AG08396 (cell line): Measurements from ENCODE around the gene PTBP3.
"Not testable (repeated sequence)": the region's sequence is repeated elsewhere in the genome, so short reads cannot be mapped to it uniquely, and the experiment has no call there.

Source experiments
- DNase-seq: peaks from one replicate; pipeline ENCODE4 v3.0.0; 2012; ENCODE audit warnings: low spot score, mixed read lengths

The PTBP3 gene, protein sequence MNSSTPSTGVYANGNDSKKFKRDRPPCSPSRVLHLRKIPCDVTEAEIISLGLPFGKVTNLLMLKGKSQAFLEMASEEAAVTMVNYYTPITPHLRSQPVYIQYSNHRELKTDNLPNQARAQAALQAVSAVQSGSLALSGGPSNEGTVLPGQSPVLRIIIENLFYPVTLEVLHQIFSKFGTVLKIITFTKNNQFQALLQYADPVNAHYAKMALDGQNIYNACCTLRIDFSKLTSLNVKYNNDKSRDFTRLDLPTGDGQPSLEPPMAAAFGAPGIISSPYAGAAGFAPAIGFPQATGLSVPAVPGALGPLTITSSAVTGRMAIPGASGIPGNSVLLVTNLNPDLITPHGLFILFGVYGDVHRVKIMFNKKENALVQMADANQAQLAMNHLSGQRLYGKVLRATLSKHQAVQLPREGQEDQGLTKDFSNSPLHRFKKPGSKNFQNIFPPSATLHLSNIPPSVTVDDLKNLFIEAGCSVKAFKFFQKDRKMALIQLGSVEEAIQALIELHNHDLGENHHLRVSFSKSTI

GRCh38 chr9:112332977-112333638 lies at the start of gene PTBP3:
TSS of gene PTBP3 (minus strand) at chr9:112333619. CDS start at chr9:112297865, 35,754 bp downstream.
- DNase-seq: peak; percentile 79

DNA sequence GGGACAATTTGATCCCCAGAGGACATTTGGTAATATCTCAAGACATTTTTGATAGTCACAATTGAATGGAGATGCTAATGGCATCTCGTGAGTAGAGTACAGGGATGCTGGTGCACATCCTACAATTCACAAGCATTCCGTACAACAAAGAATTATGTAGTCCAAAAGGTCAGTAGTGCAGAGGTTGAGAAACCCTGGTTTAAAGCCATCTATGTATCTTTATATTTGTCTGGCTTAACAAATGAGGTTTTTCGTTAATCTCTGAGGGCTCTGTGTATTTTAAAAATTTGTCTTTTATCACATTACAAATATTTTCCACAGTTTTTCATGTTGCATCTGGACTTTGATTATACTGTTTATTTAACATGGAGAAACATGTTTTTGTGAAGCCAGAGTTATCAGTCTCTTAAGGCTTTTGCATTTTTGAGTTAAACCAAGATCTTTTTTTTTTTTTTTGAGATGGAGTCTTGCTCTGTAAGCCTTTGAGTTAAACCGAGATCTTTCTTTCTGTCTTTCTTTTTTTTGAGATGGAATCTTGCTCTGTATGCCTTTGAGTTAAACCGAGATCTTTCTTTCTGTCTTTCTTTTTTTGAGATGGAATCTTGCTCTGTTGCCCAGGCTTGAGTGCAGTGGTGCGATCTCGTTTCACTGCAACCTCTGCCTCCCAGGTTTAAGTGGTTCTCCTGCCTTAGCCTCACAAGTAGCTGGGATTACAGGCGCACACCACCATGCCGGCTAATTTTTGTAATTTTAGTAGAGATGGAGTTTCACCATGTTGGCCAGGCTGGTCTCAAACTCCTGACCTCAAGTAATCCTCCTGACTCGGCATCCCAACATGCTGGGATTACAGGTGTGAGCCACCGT lies 49.3 kb upstream of the PTBP3 start:
- no peak for DNase-seq

DNA sequence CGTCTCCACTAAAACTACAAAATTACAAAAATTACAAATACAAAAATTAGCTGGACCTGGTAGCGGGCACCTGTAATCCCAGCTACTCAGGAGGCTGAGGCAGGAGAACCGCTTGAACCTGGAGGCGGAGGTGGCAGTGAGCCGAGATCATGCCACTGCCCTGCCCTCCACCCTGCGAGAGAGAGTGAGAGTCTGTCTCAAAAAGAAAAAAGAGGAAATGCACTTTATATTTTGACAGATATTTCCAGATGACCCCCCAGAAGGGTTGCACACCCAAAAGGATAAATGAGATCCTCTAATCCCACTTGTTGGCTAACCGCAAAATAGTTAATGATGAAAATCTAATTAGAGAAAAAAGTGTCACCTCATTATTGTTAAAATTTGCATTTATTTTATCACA lies 48.6 kb upstream of the PTBP3 start:
- no peak for DNase-seq

- no peak for DNase-seq
These were observed 47.4 kb upstream of the PTBP3 start for GRCh38 chr9:112380825-112381221.

- DNase-seq: no peak
These were observed 46.8 kb upstream of the PTBP3 start, which contains the start of gene HSDL2 for GRCh38 chr9:112380102-112380824. TSS of gene HSDL2 (plus strand) at chr9:112380108. CDS start at chr9:112380164, 56 bp downstream.

- peak; percentile 99 for DNase-seq
These were observed 46.0 kb upstream of the PTBP3 start for GRCh38 chr9:112379177-112380101.

GRCh38 chr9:112378328-112379176 lies 45.1 kb upstream of the PTBP3 start:
- DNase-seq: no peak

DNA sequence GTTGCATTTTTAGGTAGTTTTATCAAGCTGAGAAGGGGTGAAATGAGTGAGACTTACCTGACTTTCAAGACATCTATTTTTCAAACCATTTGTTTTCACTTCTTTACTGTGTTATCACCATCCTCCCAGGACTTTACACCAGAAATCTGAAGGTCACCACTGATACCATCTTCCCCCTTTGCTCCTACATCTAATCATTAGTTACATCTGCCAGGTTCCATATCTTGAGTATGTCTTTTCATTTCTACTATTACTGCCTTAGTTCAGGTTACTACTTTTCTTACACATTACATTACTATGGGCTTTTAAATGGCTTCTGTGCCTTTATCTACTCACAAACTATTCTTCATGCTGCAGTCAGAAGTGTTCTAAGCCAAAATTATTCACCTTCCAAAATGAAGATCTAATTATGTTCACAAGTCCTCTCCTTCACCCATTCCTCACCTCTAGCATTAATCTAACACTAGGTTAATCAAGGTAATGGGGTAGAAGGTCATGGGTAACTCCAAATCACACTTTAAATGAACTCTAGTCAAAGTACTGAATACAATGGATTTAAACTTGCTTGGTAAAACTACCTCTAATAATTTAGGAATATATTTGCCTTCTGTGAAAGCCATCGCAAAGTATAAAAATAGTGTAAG lies 44.4 kb upstream of the PTBP3 start:
- no peak for DNase-seq

- DNase-seq: no peak
These were observed 43.7 kb upstream of the PTBP3 start for GRCh38 chr9:112377087-112377486.

DNA sequence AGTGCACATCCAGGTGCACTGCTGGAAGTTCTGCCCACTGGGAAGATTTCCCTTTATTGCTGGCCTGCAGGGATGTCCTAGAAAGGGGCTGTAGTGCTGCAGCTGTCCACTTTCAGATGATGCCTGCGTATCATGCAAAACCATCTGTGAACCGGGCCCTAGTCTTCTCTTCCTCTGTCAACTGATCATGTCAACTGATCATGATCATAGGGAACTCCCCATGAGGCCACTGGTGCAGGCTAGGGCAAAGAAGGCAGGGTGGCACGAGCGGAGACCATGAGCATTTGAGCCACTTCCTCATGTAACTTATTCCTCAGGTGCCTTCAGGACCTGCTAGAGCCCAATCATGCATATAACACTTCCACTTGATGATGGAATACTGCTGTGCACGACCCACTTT lies 41.9 kb upstream of the PTBP3 start:
- no peak for DNase-seq

GRCh38 chr9:112374232-112374631 lies 40.8 kb upstream of the PTBP3 start:
- DNase-seq: not testable (repeated sequence)

DNA sequence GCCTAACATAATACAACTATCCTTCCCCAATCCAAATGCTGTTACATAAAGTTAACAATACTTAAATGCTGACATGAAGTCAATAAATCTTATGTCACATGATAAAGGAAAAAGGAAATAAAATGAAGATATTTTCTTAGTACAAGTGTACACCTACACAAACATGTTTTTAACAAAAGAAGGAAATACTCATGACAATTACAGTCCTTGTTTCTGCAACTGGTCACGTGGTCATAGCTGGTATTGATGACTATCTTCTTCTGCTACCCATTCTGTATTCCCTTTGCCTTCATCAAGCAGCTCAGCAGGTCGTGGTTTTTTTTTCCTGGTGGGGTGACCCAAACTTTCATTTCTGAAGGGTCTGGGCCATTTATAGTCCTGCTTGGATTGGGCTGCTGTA lies 40.2 kb upstream of the PTBP3 start:
- DNase-seq: not testable (repeated sequence)

- no peak for DNase-seq
These were observed 37.6 kb upstream of the PTBP3 start for GRCh38 chr9:112371060-112371459.

DNA sequence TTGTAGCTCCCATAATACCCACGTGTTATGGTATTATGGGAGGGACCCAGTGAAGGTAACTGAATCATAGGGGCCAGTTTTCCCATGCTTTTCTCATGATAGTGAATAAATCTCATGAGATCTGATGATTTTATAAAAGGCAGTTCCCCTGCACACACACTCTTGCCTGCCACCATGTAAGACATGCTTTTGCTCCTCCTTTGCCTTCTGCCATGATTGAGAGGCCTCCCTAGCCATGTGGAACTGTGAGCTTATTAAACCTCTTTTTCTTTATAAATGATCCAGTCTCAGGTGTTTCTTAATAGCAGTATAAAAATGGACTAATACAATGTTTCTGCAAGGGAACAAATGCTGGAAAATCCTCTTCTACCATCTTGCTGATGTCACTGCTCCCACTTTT lies 36.4 kb upstream of the PTBP3 start:
- DNase-seq: no peak

DNA sequence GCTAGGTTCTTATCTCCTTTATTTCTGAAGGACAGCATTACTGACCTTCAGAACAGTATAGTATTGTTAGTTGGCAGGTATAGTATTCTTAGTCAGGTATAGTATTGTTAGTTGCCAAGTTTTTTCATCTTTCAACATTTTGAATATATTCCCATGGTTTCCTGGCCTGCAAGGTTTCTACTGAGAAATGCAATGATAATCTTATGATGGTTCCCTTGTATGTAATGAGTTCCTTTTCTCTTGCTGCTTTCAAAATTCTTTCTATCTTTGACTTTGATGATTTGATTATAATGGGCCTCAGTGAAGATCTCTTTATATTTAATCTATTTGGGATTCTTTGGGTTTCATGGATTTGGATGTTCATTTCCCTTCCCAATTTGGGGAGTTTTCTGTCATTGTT lies 34.0 kb upstream of the PTBP3 start:
- DNase-seq: no peak

- no peak for DNase-seq
These were observed 33.2 kb upstream of the PTBP3 start for GRCh38 chr9:112366591-112366990.

GRCh38 chr9:112365257-112365656 lies 31.8 kb upstream of the PTBP3 start:
- DNase-seq: not testable (repeated sequence)

GRCh38 chr9:112364761-112365160 lies 31.3 kb upstream of the PTBP3 start:
- no peak for DNase-seq

DNA sequence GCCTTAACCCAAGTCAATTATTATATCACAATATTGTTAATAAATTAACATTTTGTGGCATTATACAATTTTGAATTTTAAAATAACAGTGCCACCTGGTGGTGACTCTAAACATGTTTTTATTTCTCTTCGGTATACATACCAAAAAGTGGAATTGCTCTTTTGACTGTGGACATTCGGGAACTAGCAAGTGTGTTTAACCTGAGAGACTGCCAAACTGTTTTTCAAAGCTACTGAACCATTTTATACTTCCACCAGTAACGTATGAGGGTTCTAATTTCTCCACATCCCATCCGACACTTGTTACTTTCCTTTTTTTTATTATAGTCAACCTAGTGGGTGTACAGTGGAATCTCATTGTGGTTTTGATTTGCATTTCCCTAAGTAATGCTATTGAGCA lies 28.2 kb upstream of the PTBP3 start:
- DNase-seq: no peak
